SHP77 (cell line): Measurements from ENCODE around the gene SLC22A15.
"Not testable (repeated sequence)": the region's sequence is repeated elsewhere in the genome, so short reads cannot be mapped to it uniquely, and the experiment has no call there.

ENCODE experiments used
- DNase-seq, 2 experiments: peaks; one replicate each; lab custom pipeline; 2025; lab: John Stamatoyannopoulos, UW

Gene SLC22A15

GRCh38 chr1:115976062-115976920 lies at the start of gene SLC22A15:
TSS of gene SLC22A15 (plus strand) at chr1:115976513. CDS start at chr1:115976628, 115 bp downstream.
- no peak for DNase-seq

GRCh38 chr1:115927971-115928370 lies 48.3 kb upstream of the SLC22A15 start:
- DNase-seq: no peak

- no peak for DNase-seq
Measured at GRCh38 chr1:115929881-115930280, 46.4 kb upstream of the SLC22A15 start.

- DNase-seq: no peak
Measured at GRCh38 chr1:115933625-115934024, 42.7 kb upstream of the SLC22A15 start.

GRCh38 chr1:115939455-115939854 lies 36.9 kb upstream of the SLC22A15 start:
- no peak for DNase-seq

- DNase-seq: no peak
Measured at GRCh38 chr1:115946116-115946515, 30.2 kb upstream of the SLC22A15 start.

- no peak for DNase-seq
Measured at GRCh38 chr1:115949156-115949555, 27.2 kb upstream of the SLC22A15 start.

GRCh38 chr1:115951560-115951959 lies 24.8 kb upstream of the SLC22A15 start:
- no peak for DNase-seq

- DNase-seq: no peak
Measured at GRCh38 chr1:115952547-115952946, 23.8 kb upstream of the SLC22A15 start.

- DNase-seq: no peak
Measured at GRCh38 chr1:115953180-115953579, 23.1 kb upstream of the SLC22A15 start.

GRCh38 chr1:115954684-115955083 lies 21.6 kb upstream of the SLC22A15 start:
- no peak for DNase-seq

- no peak for DNase-seq
Measured at GRCh38 chr1:115955228-115955627, 21.1 kb upstream of the SLC22A15 start.

GRCh38 chr1:115958866-115959265 lies 17.4 kb upstream of the SLC22A15 start:
- no peak for DNase-seq

- DNase-seq: no peak
Measured at GRCh38 chr1:115969509-115969908, 6.8 kb upstream of the SLC22A15 start.

GRCh38 chr1:115971778-115972177 lies 4.5 kb upstream of the SLC22A15 start:
- DNase-seq: not testable (repeated sequence)

GRCh38 chr1:115973154-115973553 lies 3.2 kb upstream of the SLC22A15 start:
- no peak for DNase-seq

GRCh38 chr1:115975569-115976061 lies 698 bp upstream of the SLC22A15 start:
- DNase-seq: no peak

GRCh38 chr1:115976921-115977498 lies 697 bp downstream of the SLC22A15 start:
- no peak for DNase-seq

GRCh38 chr1:115977499-115978258 lies 1.4 kb downstream of the SLC22A15 start:
- no peak for DNase-seq

GRCh38 chr1:115978292-115978941 lies 2.1 kb downstream of the SLC22A15 start:
- DNase-seq: no peak

- DNase-seq: no peak
Measured at GRCh38 chr1:115980156-115980555, 3.8 kb downstream of the SLC22A15 start.
